Measurements from ENCODE around the gene PDE6D.
"Not testable (repeated sequence)": the region's sequence is repeated elsewhere in the genome, so short reads cannot be mapped to it uniquely, and the experiment has no call there.

Gene PDE6D

GRCh38 chr2:231717281-231718171 is 63.6 kb downstream of the PDE6D start:
- no peak for DNase-seq

DNA sequence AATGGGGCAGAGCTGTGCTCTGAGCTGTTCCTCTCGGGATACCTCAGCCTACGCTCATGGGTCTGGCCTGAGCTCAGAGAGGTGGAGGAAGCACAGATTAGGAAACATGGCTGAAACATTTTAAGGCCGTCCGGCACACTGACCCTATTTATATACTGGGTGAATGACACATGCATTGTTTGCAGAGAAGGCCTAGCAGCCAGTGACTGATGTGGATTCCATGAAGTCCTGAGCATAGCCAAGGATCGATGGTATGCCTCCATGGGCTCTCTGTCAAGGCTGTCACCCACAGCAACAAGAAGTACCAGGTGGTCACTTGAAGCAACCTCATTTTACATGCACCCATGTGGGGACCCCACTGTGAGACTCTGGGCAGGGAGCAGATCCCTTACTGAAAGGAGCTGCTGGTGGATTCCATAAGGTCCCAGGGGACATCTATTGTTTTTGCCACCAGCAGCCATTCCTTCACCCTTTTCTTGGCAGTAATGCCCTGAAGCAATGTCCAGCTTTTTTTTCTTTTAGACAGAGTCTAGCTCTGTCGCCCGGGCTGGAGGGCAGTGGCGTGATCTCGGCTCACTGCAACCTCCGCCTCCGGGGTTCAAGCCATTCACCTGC is 64.3 kb downstream of the PDE6D start:
- DNase-seq: no peak

- no peak for DNase-seq
These were observed 65.0 kb downstream of the PDE6D start for GRCh38 chr2:231715988-231716616.

- no peak for DNase-seq
These were observed 65.6 kb downstream of the PDE6D start for GRCh38 chr2:231715499-231715837.

DNA sequence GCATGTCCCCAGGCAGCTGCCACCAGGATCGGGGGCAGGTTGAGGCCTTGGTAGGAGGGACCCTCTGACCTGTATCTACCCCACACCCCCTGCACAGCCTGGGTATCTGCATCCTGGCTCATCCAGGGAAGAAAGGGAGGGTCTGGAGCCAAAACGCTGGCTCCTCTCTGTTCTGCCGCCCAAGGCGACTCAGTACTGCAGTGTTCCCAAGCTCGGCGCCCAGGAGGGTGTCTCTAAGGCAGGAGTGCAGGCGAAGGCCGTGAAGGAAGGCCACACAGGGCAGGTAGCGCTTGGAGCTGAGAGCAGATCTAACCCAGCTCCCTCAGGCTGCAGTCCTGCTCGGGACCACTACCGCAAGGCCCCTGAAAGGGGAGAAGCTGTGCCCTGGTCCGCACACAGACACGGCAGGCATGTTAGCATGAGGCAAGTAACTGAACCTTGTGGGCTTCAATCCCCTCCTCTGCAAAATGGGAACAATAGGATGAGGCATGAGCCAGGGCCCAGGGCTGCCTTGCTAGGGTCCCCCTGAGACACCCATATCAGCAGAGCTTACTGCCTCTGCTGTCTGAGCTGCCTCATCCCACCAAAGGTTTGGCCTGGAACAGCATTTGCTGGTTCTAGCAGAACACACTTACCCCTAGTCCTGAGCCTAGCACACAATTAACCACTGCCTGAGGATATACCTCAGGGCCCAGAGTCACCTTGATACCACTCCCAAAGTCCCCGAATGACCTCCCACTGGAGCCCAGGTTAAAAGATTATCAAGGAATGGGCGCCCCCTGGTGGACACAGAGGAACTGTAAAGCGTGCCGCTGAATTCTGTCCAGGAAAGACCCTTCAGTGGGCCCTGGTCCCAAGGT is 66.2 kb downstream of the PDE6D start:
- peak; percentile 75 for DNase-seq

DNA sequence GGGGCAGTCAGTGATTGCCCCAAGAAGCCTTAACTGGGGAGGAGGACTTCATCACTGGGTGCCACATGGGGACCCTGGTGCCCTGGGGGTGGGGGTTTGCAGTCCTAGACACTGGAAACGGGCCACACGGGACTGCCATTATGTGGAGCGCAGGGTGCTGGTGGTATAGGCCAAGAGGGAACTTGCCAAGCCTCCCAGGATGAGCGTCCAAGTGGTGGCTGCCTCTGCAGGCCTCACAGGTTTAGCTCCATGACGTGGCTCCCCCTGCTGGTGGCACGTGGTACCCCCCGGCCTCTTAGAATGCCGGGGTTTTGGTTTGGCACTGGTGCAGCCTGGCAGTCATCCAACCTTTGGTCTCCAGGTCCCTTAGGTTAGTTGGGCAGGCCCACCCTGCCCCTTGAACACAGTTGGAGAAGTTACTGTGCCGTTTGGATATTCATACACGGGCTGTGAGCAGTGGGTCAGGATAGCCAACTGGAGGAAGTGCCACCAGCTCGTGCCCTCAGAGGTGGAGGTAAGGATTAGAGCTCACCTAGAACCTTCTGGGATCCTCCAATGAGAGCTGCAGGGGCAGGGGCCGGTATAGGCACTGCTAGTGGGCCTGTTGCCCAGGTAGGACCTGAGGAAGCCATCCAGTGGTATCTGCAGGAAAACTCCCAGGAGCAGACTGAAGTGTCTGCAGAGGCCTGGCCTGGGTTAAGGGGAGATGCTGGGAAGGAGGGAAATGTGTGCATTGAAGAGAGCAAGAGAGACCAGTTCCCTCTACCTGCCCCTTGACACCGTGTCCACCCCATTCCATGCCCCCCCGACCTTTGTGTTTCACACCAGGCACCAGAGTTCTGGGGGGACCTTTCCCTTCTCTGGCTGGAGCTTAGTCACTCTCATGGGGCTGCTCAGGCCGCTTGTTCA is 67.1 kb downstream of the PDE6D start:
- peak; percentile 80 for DNase-seq

DNA sequence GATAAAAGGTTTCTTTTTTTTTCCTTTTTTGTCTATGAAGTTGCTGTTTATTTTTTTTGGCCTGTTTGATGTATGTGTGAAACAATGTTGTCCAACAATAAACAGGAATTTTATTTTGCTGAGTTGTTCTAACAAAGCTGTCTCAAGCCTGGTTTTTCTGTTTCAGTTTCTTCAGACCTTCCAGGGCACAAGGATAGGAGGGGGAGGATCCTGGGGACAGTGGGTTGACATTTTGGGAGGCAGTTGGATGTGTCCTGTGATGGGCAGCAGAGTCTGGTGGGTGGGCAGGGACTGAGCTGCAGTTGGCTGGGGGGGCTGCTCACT is 67.7 kb downstream of the PDE6D start:
- not testable (repeated sequence) for DNase-seq

DNA sequence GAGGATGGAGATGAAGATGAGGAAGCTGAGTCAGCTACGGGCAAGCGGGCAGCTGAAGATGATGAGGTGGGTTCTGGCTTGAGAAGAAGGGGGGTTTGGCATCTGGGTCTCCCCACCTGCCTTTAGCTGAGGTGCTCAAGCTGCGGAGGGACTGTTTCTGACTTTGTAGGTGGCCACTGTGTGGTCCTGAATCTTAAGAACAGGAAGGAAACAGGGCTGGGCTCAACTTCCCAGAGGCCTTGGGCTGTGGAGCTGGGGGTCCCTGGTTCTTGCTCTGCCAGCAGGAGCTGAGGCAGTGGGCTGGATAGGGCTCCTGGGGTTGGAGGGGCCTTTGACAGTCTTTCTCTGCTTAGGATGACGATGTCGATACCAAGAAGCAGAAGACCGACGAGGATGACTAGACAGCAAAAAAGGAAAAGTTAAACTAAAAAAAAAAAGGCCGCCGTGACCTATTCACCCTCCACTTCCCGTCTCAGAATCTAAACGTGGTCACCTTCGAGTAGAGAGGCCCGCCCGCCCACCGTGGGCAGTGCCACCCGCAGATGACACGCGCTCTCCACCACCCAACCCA is 68.5 kb downstream of the PDE6D start:
- peak; percentile 30 for DNase-seq

DNA sequence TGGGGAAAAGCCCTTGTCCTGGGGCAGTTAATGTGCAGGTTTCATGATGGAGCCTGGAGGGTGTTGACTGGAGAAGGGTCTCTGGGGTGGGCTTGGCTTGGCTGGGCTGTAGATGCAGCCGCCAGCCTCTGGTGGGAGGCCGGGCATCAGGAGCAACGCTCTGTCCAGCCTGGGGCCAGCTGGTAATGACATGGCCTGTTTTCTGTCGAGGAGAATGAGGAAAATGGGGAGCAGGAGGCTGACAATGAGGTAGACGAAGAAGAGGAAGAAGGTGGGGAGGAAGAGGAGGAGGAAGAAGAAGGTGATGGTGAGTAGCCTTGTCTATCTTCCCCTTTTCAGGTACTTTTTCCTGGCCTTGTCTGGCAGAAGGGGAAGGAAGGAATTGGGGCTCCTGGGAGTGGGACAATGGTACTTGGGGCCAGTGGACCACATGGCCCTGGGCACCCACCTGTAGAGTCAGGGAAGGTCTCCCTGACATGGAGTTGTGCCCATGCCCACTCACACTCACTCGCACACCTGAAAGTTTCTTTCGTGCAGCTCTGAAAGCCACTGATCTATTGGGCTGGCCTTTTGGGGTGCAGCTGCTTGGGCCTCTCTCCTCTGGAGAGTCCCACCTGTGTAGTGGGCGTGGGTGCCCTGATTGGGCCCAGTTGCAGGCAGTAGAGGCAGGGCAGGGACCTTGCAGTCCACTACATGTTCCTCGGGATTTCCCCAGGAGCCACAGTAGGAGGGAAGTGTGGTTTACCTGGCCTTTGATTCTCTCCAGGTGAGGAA is 69.2 kb downstream of the PDE6D start:
- DNase-seq: peak; percentile 33

GRCh38 chr2:231710799-231711676 is 70.0 kb downstream of the PDE6D start:
- no peak for DNase-seq

GRCh38 chr2:231709981-231710798 is 70.9 kb downstream of the PDE6D start:
- DNase-seq: peak; percentile 80

DNA sequence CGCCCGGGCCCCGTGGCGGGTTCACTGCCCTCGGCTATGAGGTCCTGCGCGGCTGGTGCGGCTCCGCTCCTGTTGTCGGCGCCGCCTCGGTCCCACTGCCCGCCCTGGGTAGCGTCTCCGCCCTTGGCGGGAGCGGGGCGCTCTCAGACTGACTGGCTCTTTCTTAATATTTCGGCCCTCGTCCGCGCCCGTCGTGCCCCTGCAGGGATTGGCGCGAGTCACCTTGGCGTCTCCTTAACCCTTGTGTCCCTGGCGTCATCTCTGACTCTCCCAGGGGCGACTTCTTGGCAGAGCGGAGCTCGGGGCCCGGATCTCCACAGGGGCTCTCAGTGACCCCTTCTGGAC is 71.5 kb downstream of the PDE6D start:
- no peak for DNase-seq

DNA sequence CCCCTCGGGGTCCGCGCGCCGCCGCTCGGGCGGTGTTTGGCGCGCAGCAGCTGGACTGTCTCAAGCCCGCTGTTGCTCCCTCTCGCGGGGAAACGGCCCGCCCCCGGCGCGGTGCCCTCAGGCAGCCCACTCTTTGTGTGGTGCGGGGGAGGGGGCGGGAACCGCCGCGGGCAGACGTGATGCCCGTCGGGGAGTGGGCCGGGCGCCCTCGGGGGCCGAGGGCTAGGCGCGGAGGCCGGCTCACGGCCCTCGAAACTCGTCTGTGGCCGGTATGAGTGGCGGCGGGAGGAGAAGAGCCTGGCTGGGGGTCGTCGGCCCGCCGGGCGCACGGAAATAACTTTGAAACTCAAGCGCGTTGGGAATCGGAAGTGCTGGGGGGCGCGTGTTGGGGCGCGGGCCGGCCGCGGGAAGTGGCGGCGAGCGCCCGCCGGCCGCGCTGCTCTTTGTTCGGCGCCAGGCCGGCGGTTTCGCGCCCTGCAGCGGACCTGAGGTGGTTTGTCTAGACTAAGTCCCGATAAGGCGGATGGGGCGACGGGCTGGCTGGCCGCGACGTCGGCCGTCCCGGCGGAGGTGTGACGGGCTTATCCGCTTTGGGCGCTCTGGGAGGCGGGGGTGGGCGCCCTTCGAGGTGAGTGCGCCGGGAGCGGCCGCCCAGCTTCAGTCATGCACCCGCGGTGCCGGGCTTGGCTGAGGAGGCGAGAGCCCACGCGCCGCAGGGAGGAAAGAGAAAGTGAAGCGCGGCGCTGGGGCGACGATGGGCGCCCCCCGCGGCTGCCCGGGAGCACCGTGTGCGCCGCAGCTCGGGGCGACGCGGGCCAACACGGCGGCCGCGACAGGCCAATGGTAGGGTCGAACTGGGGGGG is 72.1 kb downstream of the PDE6D start:
- peak; percentile 57 for DNase-seq

DNA sequence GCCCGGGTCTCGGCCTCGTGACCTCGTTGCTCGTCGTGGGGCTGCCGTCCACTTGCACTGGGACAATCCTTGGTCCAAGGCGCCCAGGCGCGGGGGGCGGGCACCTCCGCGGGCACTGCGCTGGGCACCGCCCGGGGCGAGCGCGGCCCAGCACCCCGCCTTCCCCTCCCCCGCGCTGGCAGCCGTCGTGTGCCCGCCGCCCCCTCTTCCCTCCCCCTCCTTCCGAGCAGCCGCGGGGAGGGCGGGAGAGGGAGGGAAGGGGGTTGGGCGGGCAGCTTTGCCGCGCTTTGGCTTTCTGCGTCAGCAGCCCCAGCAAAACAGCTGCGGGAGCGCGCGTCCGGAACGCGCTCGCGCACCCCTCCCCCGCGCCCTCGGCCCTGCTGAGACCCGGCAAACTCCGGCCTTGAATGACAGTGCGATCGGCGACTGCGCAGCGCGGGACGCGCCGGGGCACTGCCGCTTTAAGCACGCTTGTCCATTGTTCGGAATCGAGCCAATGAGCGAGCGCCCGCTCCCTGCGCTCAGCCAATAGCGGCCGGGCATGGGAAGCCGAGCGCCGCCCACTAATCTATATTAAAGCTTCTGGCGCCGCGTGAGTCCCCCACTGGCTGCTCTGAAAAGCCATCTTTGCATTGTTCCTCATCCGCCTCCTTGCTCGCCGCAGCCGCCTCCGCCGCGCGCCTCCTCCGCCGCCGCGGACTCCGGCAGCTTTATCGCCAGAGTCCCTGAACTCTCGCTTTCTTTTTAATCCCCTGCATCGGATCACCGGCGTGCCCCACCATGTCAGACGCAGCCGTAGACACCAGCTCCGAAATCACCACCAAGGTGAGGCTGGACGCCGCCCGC is 72.9 kb downstream of the PDE6D start, which contains the start of gene PTMA:
PTMA (plus strand) TSS at position 599 of the 846 bp plus-strand sequence; CDS start at position 781, 182 bp downstream.
- DNase-seq: peak; percentile 100

GRCh38 chr2:231707625-231707926 is 73.5 kb downstream of the PDE6D start:
- DNase-seq: no peak

- DNase-seq: peak; percentile 98
These were observed 74.1 kb downstream of the PDE6D start for GRCh38 chr2:231706731-231707624.
